HG03354 (cell line): ENCODE data around the gene KCTD7.
"Not testable (repeated sequence)": the region's sequence is repeated elsewhere in the genome, so short reads cannot be mapped to it uniquely, and the experiment has no call there.

Experiments
- ATAC-seq: cut with Tn5 transposase; IDR thresholded peaks from one replicate; pipeline ENCODE4 v1.9.1; 2021; ENCODE audit warnings: mild to moderate bottlenecking; ENCODE audit not compliant: unreplicated experiment, poor library complexity, severe bottlenecking

KCTD7 gene

GRCh38 chr7:66628361-66629221 lies at the start of gene KCTD7:
Gene KCTD7 (plus strand): TSS chr7:66628881. CDS start chr7:66629065, 184 bp downstream.
- peak; percentile 94 for ATAC-seq

DNA sequence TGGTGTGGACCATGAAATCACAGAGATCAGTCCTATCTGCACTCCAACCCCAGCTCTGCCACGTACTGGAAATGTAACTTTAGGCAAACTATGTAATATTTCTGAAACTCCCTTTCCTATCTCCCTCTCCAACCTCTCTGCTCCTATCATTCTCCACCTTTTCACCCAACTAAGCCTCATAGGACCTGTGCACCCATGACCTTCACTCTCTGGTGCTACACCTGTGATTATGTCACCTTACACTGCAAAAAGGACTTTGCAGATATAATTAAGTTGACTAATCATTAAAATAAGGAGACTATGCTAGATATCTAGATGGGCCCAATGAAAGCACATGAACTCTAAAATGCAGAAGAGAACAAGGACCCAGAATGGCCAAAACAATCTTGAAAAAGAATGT lies 48.3 kb upstream of the KCTD7 start:
- ATAC-seq: not testable (repeated sequence)

GRCh38 chr7:66582816-66583489 lies 45.7 kb upstream of the KCTD7 start:
- ATAC-seq: not testable (repeated sequence)

GRCh38 chr7:66583490-66584110 lies 45.1 kb upstream of the KCTD7 start:
- no peak for ATAC-seq

GRCh38 chr7:66586181-66586580 lies 42.5 kb upstream of the KCTD7 start:
- no peak for ATAC-seq

DNA sequence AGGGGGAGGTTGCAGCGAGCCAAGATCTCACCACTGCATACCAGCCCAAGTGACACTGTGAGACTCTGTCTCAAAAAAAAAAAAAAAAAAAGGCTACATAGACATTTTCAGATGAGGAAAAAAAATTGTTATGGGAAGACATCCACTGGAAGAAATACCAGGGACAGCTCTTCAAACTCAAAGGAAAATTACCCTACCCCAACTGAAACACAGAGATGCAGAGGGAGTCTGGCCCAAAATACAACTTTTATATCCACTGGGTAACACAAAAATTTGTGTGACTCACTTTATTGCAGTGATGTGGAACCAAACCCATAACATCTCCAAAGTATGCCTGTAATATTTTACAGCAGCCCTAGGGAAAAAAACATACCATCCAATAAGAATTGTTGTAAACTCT lies 40.5 kb upstream of the KCTD7 start:
- not testable (repeated sequence) for ATAC-seq

DNA sequence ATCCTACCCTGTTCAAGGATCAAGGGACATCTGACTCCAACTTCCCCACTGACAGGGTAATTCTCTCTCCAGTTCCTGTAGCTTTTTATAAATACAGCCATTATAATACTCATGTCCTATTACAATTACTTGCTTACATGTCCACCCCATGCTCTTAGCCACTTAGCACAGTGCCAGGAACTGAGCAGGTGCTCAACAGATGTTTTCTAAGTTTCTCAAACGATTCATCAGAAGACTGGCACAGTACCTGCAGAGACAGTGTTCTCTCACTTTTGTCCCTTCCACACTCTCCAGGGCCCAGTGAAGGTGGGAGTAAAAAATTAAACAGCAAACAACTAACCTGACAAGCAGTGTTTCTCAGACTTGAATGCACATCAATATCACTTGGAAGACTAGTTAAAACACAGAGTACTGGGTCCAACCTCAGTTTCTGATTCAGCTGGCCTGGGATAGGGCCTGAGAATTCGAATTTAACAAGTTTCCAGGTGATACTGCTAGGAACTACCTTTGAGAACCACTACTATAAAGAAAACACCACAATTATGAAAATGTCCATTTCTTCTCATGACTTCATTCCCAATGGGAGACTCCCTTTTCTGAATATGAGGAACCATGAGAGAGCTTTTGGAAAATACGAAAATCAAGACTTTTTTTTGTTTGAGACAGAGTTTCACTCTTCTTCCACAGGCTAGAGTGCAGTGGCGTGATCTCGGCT lies 39.7 kb upstream of the KCTD7 start:
- not testable (repeated sequence) for ATAC-seq

- not testable (repeated sequence) for ATAC-seq
Measured at GRCh38 chr7:66590302-66591057, 38.2 kb upstream of the KCTD7 start.

GRCh38 chr7:66591058-66591798 lies 37.5 kb upstream of the KCTD7 start:
- ATAC-seq: peak; percentile 21

DNA sequence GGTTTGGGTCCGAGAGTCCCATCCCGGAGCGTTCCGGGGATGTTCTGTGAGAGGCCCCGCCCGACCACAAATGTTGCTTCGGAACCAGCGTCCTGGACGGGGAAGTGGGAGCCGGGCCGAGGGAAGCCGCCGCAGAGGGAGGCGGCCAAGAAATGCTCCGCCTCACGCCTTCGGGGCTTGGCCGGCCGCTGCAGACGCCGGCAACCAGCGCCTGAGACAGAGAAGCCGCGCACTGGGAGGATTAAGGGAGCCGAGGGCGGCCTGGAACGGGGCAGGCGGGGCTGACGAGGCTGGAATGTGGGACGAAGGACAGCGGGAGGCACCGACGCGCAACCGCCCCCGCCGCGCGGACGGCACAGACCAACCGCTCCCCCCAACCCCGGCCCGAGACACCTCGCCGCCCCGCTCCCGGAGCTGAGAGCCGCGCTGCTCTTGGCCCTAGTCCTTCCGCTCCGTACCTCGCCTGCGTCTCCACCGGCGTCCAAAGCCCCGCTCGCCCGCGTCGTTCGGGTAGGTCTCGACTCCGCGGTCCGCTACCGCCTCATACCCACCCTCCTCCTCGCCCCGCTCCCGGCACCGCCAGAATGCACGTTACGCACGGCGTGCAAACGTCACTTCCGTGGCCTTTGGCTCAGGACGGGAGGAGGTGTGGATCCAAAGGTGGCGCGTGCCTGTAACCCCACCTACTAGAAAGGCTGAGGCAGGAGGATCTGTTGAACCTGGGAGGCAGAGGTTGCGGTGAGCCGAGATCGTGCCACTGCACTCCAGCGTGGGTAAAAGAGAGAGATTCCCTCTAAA lies 36.7 kb upstream of the KCTD7 start:
- peak; percentile 98 for ATAC-seq

GRCh38 chr7:66592597-66593146 lies 36.0 kb upstream of the KCTD7 start:
- ATAC-seq: peak; percentile 11

- ATAC-seq: not testable (repeated sequence)
Measured at GRCh38 chr7:66594082-66594481, 34.6 kb upstream of the KCTD7 start.

GRCh38 chr7:66597461-66597860 lies 31.2 kb upstream of the KCTD7 start:
- ATAC-seq: no peak

DNA sequence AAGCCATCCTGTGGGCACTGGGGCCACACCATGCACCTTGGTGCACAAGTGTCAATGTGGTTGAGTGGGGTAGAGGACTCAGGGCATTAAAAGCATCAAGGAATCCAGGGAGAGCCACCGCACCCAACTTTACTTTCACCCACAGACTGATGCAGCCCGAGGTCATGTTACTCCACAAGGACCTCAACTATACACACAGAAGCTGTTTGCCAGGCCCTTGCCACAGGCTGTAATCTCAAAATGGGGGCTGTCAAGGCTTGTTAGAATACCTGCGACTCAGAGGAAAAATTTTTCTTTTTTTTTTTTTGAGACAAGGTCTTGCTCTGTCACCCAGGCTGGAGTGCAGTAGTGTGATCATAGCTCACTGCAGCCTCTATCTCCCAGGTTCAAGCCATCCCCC lies 26.5 kb upstream of the KCTD7 start:
- ATAC-seq: no peak

DNA sequence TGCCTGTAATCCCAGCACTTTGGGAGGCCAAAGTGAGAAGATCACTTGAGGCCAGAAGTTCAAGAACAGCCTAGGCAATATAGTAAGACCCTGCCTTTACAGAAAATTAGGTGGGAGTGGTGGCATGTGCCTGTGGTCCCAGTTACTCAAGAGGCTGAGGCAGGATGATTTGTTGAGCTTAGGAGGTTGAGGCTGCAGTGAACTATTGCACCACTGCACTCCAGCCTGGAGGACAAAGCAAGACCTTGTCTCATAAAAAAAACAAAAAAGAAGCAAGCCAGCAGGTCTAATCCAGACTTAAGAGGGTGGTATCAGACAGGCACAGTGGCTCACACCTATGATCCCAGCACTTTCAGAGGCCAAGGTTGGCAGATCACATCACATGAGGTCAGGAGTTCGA lies 24.5 kb upstream of the KCTD7 start:
- ATAC-seq: no peak

GRCh38 chr7:66606540-66607291 lies 22.0 kb upstream of the KCTD7 start:
- not testable (repeated sequence) for ATAC-seq

DNA sequence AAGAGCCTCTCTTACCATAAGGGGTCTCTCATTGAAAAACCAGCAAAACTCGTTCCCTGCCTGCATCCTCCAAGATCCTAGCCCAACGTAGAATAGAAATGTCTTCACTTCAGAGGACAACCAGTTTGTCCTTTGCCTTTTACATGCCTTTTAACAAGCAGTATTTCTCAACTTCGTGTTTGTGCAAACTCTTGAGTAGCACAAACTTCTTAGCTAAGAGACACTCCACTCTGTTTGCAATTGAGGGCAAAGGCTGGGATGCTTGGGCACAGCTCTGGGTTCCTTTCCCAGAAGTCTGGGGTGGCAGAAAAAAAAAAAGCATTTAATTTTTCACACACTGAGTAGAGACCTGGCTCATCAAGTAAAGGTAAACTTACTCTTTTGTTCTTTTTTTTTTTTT lies 19.5 kb upstream of the KCTD7 start:
- no peak for ATAC-seq
